Measurements from ENCODE around the gene KCNC4. TPM values are rescaled to one million over a fixed set of nuclear protein-coding genes. Genes with fewer than 3 reads are reported as not detected.

The KCNC4 gene
- total RNA-seq, 1 donor, result 2.8 TPM

DNA sequence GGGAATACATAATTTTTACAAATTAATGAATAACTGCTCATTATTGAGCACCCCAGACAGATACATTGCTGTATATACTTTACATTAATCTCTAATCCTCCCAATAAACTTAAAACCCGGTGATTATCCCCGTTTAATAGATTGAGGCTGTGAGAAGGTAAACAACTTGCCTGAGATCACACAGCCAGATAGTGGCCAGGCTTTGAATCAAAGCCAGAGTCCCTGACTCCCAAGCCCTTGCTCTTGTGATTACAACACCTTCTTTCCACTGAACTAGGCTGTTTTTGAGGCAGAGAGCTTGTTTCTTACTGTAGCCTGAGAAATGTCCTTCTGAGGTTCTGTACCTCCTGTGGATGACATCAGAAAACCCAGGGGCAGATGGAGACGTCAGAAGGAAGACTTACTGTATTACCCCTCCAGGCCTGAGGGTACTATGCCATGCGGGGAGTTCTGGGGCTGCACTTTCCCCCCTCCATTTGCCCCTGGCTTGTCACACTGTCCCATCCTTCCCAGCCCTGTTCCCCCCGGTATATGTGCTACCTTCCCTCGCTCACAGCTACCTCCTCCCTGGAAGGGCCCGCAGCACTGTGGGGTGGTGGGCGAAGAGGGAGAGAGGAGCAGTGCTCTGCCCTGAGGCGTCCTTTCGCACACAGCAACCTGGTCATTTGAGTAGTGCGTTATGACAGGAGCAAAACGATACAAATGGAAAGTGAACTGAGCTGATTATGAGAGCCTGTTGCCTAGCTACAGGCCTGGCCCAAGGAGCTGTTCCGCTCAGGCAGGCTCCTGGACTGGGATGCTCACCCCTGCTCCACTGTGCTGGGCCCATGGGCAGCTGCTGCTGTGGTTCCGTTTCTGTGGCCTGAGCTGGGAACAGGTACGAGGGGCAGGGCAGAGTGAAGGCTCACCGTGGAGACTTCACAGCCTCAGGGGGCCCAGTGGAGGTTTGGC lies 4.6 kb downstream of the KCNC4 start:
- Histone ChIP-seq H3K4me1 (ENCODE audit: insufficient read depth, low read length) (peaks cover 25% of the 10 kb centered on the region), H3K4me3 (ENCODE audit: low read length) (no peak overlapping the region), H3K27me3 (ENCODE audit: insufficient read depth, low read length) (peaks cover 13% of the 10 kb centered on the region), H3K9me3 (ENCODE audit: low read depth, low read length) (no peaks in the 10 kb centered on the region)

DNA sequence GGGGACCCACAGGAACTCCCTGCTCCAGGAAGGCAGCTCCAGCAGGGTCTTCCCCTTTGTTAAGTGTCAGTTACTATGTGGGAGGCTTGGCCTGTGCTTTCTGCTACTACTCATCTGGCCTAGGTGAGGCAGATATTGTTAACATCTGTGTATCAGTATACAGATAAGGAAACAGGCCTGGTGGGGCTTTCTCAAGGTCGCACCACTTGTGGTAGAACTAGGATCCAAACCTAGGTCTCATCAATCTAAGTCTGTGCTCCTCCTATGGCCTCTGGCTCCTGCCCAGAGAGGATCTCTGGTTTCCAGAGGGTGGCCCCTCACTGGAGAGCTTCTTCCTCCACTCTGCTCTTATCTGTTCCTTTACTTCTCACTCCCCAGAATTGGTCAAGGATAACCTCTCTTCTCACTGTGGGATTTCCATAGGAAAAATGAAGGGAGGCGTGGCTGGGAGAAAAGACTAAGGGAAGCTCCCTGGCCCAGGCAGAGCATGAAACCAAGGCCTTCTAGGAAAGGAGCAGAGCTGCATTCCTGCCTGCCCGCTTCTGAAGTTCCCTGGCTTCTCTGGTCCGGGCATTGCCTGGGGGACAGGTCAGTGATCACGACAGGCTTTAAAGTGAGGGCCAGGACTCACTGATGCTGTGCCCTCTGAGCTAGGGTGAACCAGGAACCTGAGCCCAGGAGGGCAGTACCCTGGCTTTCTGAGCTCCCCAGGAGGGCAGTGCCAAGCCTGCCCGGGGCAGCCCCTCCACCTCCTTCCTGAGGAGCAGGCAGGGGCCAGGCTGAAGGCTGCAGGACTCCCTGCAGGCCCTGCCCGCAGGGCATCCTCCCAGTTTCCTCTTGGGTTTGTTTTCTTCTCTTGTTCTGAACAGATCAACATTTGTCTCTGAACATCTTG lies 5.8 kb downstream of the KCNC4 start:
- H3K27me3 ChIP-seq (ENCODE audit: insufficient read depth, low read length), result peaks cover 13% of the 10 kb centered on the region
- H3K9me3 ChIP-seq (ENCODE audit: low read depth, low read length), result no peaks in the 10 kb centered on the region
- peaks cover 22% of the 10 kb centered on the region for H3K4me1 ChIP-seq (ENCODE audit: insufficient read depth, low read length)
- no peak overlapping the region for H3K4me3 ChIP-seq (ENCODE audit: low read length)

- Histone ChIP-seq H3K4me1 (ENCODE audit: insufficient read depth, low read length) (peaks cover 12% of the 10 kb centered on the region), H3K4me3 (ENCODE audit: low read length) (no peak overlapping the region), H3K27me3 (ENCODE audit: insufficient read depth, low read length) (peaks cover 8% of the 10 kb centered on the region), H3K9me3 (ENCODE audit: low read depth, low read length) (no peaks in the 10 kb centered on the region)
Observed at GRCh38 chr1:110216844-110217444, 6.8 kb downstream of the KCNC4 start.

- Histone ChIP-seq H3K4me3 (ENCODE audit: low read length) (no peak overlapping the region), H3K4me1 (ENCODE audit: insufficient read depth, low read length) (no peaks in the 10 kb centered on the region), H3K27me3 (ENCODE audit: insufficient read depth, low read length) (no peaks in the 10 kb centered on the region), H3K9me3 (ENCODE audit: low read depth, low read length) (no peaks in the 10 kb centered on the region)
Observed at GRCh38 chr1:110218137-110218536, 8.0 kb downstream of the KCNC4 start.

GRCh38 chr1:110218739-110219138 lies 8.6 kb downstream of the KCNC4 start:
- Histone ChIP-seq H3K27me3 (ENCODE audit: insufficient read depth, low read length) (no peaks in the 10 kb centered on the region), H3K4me3 (ENCODE audit: low read length) (no peak overlapping the region), H3K4me1 (ENCODE audit: insufficient read depth, low read length) (no peaks in the 10 kb centered on the region), H3K9me3 (ENCODE audit: low read depth, low read length) (no peaks in the 10 kb centered on the region)

- Histone ChIP-seq H3K9me3 (ENCODE audit: low read depth, low read length) (no peaks in the 10 kb centered on the region), H3K4me3 (ENCODE audit: low read length) (no peak overlapping the region), H3K27me3 (ENCODE audit: insufficient read depth, low read length) (no peaks in the 10 kb centered on the region), H3K4me1 (ENCODE audit: insufficient read depth, low read length) (no peaks in the 10 kb centered on the region)
Observed at GRCh38 chr1:110220324-110220723, 10.2 kb downstream of the KCNC4 start.

DNA sequence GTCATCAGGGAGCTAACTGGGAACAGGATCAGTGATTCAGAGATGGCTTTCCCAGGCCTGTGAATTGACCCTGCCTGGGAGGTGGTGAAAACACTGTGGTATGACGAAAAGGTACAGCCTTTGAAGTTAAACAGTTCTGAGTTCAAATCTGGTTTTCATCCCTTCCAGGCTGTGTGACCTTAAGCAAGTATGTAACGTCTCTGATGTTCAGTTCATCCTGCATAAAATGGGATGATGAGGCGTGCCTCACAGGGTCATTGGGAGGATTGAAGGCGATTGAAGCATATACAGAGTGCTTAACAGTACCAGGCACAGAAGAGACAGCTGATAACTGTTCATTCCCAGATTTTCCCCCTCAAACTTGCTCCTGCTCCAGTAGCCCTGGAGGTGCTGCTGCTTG lies 11.0 kb downstream of the KCNC4 start:
- H3K9me3 ChIP-seq (ENCODE audit: low read depth, low read length), result no peaks in the 10 kb centered on the region
- H3K4me3 ChIP-seq (ENCODE audit: low read length), result no peak overlapping the region
- H3K27me3 ChIP-seq (ENCODE audit: insufficient read depth, low read length), result no peaks in the 10 kb centered on the region
- H3K4me1 ChIP-seq (ENCODE audit: insufficient read depth, low read length), result no peaks in the 10 kb centered on the region

GRCh38 chr1:110223127-110223526 lies 13.0 kb downstream of the KCNC4 start:
- Histone ChIP-seq H3K4me1 (ENCODE audit: insufficient read depth, low read length) (no peaks in the 10 kb centered on the region), H3K4me3 (ENCODE audit: low read length) (no peak overlapping the region), H3K9me3 (ENCODE audit: low read depth, low read length) (no peaks in the 10 kb centered on the region), H3K27me3 (ENCODE audit: insufficient read depth, low read length) (no peaks in the 10 kb centered on the region)

GRCh38 chr1:110223581-110223980 lies 13.5 kb downstream of the KCNC4 start:
- Histone ChIP-seq H3K4me1 (ENCODE audit: insufficient read depth, low read length) (no peaks in the 10 kb centered on the region), H3K4me3 (ENCODE audit: low read length) (no peak overlapping the region), H3K27me3 (ENCODE audit: insufficient read depth, low read length) (no peaks in the 10 kb centered on the region), H3K9me3 (ENCODE audit: low read depth, low read length) (no peaks in the 10 kb centered on the region)

DNA sequence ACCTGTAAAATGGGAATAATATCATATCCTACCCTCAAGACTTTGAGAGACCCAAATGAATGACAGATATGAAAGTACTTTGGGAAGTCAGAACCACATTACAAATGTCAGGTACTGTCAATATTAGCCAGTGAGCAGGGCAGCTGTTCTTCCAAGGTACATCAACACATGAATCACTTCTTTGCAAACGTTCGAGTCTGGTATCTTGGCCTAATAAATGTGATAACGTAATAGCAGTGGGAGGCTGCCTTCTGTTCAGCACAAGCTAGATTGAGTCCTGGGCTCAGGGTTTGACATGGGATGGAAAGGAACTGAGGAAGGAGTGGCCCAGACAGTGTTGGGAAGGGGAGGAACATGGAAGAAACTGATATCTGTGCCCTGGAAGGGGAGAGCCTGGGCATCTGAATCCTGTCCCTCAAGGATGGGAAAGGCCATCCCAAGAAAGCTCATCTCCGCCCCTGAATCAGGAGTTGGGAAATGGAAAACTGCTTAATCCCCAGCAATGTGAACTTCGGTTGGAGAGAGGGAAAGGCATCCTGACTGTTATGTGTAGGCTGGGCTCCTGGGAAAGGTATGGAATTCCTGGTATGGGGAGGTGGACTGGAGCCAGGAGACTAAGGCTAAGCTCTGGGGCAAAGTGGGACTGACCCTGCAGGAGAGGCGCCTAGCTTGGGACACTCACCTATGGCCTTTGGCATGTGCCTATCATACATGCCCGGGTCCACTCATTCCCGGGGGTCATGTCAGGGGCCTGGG lies 14.3 kb downstream of the KCNC4 start:
- Histone ChIP-seq H3K4me1 (ENCODE audit: insufficient read depth, low read length) (no peaks in the 10 kb centered on the region), H3K9me3 (ENCODE audit: low read depth, low read length) (no peaks in the 10 kb centered on the region), H3K27me3 (ENCODE audit: insufficient read depth, low read length) (no peaks in the 10 kb centered on the region), H3K4me3 (ENCODE audit: low read length) (no peak overlapping the region)

DNA sequence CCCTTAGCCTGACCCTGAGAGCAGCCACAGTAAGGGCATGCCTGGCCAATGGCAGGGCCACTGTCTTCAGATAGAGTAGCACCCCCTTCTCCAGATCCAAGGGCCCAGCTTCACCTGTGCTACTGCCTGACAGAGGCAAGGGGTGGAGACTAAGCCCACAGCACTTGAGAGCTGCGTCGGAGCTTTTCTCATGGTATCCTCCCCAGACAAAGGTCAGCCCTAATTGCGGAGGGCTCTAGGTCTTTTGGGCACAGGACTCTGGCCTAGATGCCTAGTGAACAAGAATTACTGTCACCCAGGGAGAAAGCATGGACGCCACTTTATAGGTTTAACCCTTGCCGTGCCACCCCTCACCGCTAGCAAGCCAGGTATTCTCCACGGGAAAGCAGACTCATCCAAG lies 15.1 kb downstream of the KCNC4 start:
- no peaks in the 10 kb centered on the region for H3K27me3 ChIP-seq (ENCODE audit: insufficient read depth, low read length)
- H3K4me3 ChIP-seq (ENCODE audit: low read length), result no peak overlapping the region
- H3K4me1 ChIP-seq (ENCODE audit: insufficient read depth, low read length), result peaks cover 6% of the 10 kb centered on the region
- H3K9me3 ChIP-seq (ENCODE audit: low read depth, low read length), result no peaks in the 10 kb centered on the region

DNA sequence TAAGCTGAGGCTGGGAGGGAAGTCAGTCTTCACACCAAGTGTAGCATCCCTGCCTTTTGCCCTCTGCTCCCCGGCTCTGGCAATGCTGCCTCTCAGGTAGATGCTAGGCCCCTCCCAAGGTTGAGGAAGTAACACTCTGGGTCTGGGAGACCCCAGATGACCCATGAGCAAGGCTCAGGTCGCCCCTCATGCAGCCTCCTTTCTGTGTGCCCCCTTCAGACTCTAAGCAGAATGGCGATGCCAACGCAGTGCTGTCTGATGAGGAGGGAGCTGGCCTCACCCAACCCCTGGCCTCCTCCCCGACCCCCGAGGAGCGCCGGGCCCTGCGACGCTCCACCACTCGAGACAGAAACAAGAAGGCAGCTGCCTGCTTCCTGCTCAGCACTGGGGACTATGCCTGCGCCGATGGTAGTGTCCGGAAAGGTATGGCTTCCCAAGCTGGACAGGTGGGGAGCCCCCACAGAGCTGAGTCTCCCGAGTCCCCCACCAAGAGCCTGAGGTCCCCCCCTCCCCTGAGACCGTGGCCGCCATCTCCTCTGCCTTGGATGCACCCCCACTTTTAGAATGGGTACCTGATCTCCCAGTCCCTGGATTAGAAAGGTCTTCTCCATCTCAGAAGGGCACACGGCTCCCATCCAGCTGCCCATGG lies 15.8 kb downstream of the KCNC4 start:
- Histone ChIP-seq H3K27me3 (ENCODE audit: insufficient read depth, low read length) (no peaks in the 10 kb centered on the region), H3K4me1 (ENCODE audit: insufficient read depth, low read length) (peaks cover 6% of the 10 kb centered on the region)

DNA sequence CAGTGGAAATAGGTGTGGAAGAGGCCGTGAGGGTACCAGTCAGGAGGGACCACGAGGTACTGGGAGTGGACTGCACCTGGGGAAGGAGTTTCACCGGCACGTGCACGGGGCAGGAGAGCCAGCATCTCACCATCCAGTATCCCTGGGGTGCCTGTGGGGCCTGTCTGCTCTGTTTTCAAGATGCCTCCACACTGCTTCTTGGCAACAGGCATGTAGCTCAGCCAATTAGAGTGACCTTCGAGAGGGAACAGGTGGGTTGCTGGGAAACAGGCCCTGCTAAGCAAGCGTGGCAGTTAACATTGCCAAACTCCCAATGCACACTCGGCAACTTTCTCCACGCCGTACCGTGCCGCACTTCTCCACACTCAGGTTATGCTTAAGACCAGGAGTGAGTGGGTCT lies 17.7 kb downstream of the KCNC4 start:
- Histone ChIP-seq H3K27me3 (ENCODE audit: insufficient read depth, low read length) (no peaks in the 10 kb centered on the region), H3K4me3 (ENCODE audit: low read length) (no peak overlapping the region), H3K4me1 (ENCODE audit: insufficient read depth, low read length) (peaks cover 6% of the 10 kb centered on the region), H3K9me3 (ENCODE audit: low read depth, low read length) (no peaks in the 10 kb centered on the region)

More for the DNA sequence above, 15.8 kb downstream of the KCNC4 start:
- no peak overlapping the region for H3K4me3 ChIP-seq (ENCODE audit: low read length)
- no peaks in the 10 kb centered on the region for H3K9me3 ChIP-seq (ENCODE audit: low read depth, low read length)

DNA sequence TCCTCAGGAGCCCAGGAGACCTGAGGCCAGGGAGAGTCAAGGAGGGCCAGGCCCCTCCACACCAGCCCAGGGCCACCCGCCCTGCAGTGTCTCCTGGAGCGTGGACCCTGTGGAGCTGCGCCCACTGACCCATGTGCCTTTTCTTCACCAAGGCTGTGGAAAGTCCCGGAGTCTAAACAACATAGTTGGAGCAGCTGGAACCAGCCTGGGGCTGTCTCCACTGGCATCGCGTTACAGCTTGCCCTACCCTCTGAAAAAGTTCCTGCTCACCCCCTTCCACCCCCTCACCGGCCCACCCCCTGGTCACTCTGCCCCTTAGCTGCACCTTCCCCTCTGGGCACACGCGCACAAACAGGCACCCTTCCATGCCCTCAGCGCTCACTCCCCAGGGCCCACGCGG lies 18.3 kb downstream of the KCNC4 start:
- Histone ChIP-seq H3K4me1 (ENCODE audit: insufficient read depth, low read length) (peaks cover 6% of the 10 kb centered on the region), H3K27me3 (ENCODE audit: insufficient read depth, low read length) (no peaks in the 10 kb centered on the region), H3K4me3 (ENCODE audit: low read length) (no peak overlapping the region), H3K9me3 (ENCODE audit: low read depth, low read length) (no peaks in the 10 kb centered on the region)

Data from mononuclear cell (primary cell).